Neutrophil (primary cell): ENCODE measurements around the gene SOX10.

Experiments
- H3K27ac ChIP-seq: fragments of 200-600 bp; sonication (generic); 2 replicates; pipeline ENCODE4 v1.5.1; 2016; ENCODE audit warnings: mild to moderate bottlenecking, moderate library complexity
- H3K27me3 ChIP-seq: fragments of 200-600 bp; sonication (generic); 2 replicates; pipeline ENCODE4 v1.6.0; 2016; ENCODE audit warnings: mild to moderate bottlenecking
- H3K36me3 ChIP-seq: fragments of 200-600 bp; sonication (generic); 2 replicates; pipeline ENCODE4 v1.5.1; 2017
- H3K4me1 ChIP-seq, 2 experiments: fragments of 200-600 bp in 1 of 2; sonication (generic) in 1 of 2; 1 replicate in 1 of 2; 2 replicates in 1 of 2; pipeline versions ENCODE4 v1.5.1 to v1.6.1; 2013 to 2016; ENCODE audit warnings: low read depth in 1 of 2, low read length in 1 of 2, mild to moderate bottlenecking in 1 of 2, moderate library complexity in 1 of 2; ENCODE audit not compliant: control insufficient read depth in 1 of 2, insufficient read depth in 1 of 2
- H3K4me3 ChIP-seq, 2 experiments: fragments of 200-600 bp in 1 of 2; sonication (generic) in 1 of 2; 1 replicate in 1 of 2; 2 replicates in 1 of 2; pipeline ENCODE4 v1.5.1; 2013 to 2016; ENCODE audit warnings: low read depth in 1 of 2, low read length in 1 of 2, mild to moderate bottlenecking in 1 of 2, moderate library complexity in 1 of 2
- H3K9me3 ChIP-seq: fragments of 200-600 bp; sonication (generic); 2 replicates; pipeline ENCODE4 v1.5.1; 2016
- TF ChIP-seq, protein P1 (sequence below): fragments of 200-600 bp; sonication (generic); IDR thresholded peaks from 2 replicates; pipeline ENCODE4 v1.5.1; 2016; ENCODE audit warnings: antibody characterized with exemption

Gene SOX10

DNA sequence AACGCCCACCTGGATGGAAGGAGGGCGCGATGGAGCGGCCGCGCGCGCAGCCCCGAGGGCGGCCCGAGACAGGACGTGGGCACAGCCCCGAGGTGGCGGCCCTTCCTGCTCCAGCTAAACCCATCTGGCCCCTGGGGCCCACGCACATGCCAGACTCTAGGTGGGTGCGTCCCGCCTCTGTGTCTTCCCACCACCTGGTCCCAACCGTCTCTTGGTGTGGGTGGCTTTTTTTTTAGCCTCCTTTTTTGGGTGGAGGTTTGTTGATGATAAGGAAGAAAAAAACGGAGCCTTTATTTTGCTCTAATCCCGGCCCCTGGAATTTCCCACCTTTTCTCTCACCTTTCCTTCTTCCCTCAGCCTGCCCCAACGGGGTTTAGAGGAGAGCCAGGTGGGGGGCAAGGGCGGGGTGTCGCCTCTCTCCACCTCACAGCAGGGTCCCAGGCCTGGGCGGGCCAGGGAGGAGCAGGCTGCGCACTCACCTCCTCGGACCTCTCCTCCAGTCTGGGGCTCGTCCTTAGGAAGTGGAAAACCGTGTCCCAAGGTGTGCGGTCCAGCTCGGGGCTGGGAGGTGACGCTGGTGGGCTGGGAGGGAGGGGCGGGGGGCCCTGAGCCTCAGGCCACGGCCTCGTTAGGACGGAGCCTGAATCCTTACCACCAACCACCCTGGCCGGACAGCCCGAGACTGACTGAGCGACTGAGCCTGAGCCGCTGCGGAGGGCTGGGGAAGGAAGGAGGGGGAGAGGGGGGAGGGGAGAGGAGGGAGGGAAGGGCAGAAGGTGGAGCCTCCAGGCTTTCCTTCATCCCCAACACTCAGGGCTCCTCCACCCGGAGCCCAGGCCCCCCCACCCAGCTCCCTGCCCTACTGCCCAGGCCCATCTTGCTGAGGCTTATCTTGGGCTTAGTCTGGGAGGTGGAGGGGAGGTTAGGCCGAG, at the start of gene SOX10:
TSS of gene SOX10 (minus strand) at position 696 of the 932 bp plus-strand sequence. CDS start 771 bp downstream, outside the sequence.
- Histone ChIP-seq H3K36me3 (no peaks in the 10 kb centered on the region), H3K9me3 (no peaks in the 10 kb centered on the region), H3K27ac (no peak within 1 kb of the TSS), H3K4me1 (no peaks in the 10 kb centered on the region), H3K4me3 (no peak within 1 kb of the TSS), H3K27me3 (no peaks in the 10 kb centered on the region)
- TF ChIP-seq, protein P1, sequence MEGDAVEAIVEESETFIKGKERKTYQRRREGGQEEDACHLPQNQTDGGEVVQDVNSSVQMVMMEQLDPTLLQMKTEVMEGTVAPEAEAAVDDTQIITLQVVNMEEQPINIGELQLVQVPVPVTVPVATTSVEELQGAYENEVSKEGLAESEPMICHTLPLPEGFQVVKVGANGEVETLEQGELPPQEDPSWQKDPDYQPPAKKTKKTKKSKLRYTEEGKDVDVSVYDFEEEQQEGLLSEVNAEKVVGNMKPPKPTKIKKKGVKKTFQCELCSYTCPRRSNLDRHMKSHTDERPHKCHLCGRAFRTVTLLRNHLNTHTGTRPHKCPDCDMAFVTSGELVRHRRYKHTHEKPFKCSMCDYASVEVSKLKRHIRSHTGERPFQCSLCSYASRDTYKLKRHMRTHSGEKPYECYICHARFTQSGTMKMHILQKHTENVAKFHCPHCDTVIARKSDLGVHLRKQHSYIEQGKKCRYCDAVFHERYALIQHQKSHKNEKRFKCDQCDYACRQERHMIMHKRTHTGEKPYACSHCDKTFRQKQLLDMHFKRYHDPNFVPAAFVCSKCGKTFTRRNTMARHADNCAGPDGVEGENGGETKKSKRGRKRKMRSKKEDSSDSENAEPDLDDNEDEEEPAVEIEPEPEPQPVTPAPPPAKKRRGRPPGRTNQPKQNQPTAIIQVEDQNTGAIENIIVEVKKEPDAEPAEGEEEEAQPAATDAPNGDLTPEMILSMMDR, result no peak

DNA sequence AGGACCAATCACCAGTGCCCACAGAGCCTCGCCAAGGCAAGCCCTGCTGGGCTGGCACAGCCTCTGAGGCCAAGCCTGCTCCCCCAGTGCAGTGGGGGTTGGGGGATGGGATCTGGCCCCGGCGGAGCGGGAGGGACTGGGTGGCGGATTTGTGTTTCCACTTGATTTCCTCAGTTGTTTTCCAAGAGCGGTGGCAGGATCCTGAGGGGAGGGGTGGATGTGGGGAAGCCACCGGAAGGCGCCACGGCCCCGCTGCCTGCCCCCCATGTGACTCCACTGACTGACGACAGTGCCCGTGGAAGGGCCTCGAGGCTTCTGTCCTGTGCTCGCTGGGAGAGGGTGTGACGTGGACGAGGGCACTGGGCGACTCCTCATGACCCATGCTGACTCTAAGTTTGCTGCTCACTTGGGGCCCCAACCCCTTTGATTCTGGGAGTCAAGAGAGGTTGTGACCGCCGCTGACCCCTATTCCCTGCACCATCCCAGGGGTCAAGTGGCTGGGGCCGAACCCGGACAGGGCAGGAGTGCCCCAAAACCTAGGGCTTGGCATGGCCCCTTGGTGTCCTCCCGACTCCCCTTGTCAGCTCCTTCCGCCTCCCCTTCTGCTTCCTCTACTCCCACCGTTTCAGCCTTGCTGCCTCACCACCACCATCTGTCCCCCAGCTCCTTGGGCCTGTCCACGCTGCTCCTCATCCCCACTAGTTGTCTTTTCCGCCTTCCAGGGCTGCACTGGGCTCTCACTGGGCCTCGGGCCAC, 49.3 kb upstream of the SOX10 start:
- Histone ChIP-seq H3K27me3 (no peaks in the 10 kb centered on the region), H3K4me3 (no peak overlapping the region), H3K4me1 (peaks cover 4 to 5% of the 10 kb centered on the region in 2 experiments), H3K36me3 (no peaks in the 10 kb centered on the region), H3K27ac (no peak overlapping the region), H3K9me3 (no peaks in the 10 kb centered on the region)
- TF ChIP-seq, protein P1, result no peak

DNA sequence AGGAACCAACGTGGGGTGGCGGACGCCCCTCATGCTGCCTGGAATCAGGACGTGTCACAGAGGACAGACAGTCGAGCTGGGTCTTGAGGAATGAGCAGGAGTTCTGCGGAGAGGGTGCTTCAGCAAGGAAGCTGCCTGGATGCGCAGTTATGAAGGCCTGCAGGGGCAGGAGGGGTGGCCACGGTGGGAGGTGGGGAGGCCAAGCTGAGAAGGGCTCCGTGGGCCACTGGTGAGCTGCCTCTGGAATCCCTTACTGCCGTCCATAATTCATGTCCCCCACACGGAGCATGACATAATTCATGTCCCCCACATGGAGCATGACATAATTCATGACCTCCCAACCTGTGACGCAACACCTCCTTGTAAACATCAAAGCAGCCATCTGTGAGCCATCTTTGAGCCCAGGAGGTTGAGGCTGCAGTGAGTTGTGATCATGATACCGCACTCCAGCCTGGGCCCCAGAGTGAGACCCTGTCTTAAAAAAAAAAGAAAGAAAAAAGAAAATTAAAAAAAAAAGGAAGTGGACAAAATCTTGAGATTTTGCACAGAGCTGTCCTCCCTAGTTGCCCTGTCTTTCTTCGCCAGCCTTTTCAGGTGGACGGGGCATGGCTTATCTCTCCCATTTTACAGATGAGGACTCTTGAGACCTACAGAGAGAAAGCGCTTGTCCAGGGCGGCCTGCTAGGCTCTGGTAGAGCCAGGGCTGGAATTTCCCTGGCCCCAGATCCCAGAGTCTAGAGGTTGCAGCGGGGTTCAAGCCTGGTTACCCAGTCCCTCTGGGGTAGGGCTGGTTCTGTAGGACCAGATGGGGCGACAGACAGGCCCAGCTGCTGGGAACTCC, 48.5 kb upstream of the SOX10 start:
- H3K9me3 ChIP-seq, result no peaks in the 10 kb centered on the region
- no peaks in the 10 kb centered on the region for H3K36me3 ChIP-seq
- H3K27me3 ChIP-seq, result no peaks in the 10 kb centered on the region
- H3K27ac ChIP-seq, result no peak overlapping the region
- peaks cover 4 to 5% of the 10 kb centered on the region in 2 experiments for H3K4me1 ChIP-seq
- H3K4me3 ChIP-seq, result no peak overlapping the region
- TF ChIP-seq, protein P1, result no peak

DNA sequence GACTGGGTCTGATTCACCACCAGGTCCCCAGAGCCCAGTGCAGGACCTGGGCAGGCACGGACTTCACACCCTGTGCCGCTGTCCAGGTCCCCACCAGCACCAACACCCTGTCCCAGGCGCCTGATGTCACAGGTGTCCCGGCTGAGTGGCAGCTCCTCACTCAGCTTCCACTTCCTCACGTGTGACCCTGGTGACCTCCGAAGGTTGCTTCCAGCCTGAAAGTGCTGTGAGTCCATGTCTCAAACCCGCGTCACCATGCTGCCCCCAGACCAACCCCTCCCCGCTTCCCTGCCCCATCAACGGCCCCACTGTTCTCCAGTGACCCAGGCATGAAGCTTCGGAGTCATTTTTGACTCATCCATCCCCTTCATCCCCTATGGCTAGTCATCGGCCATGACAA, 47.1 kb upstream of the SOX10 start:
- Histone ChIP-seq H3K27me3 (no peaks in the 10 kb centered on the region), H3K36me3 (no peaks in the 10 kb centered on the region), H3K4me1 (peaks cover 4 to 5% of the 10 kb centered on the region in 2 experiments), H3K9me3 (no peaks in the 10 kb centered on the region), H3K4me3 (no peak overlapping the region), H3K27ac (no peak overlapping the region)
- TF ChIP-seq, protein P1, result no peak
